H9 (cell line): ENCODE results near the gene EEF1A2. TPM values are rescaled to one million over a fixed set of nuclear protein-coding genes. Genes with fewer than 3 reads are reported as not detected.

Experiments
- DNase-seq: peaks from one replicate; pipeline ENCODE4 v3.0.0-alpha.2; 2017
- H2AFZ ChIP-seq: one replicate; pipeline ENCODE4 v1.6.1; 2013; ENCODE audit warnings: mild to moderate bottlenecking, low read length, control low read depth, moderate library complexity
- H2AK5ac ChIP-seq: 2 replicates; pipeline ENCODE4 v1.6.1; 2013; ENCODE audit warnings: low read length, control low read depth, mixed read lengths; ENCODE audit not compliant: insufficient read length
- H2BK120ac ChIP-seq: one replicate; pipeline ENCODE4 v1.6.1; 2013; ENCODE audit warnings: low read depth, mild to moderate bottlenecking, low read length, control low read depth, inconsistent platforms; ENCODE audit not compliant: poor library complexity, severe bottlenecking
- H2BK12ac ChIP-seq: 2 replicates; pipeline ENCODE4 v1.6.1; 2013; ENCODE audit warnings: low read length, control low read depth, mixed read lengths, low read depth; ENCODE audit not compliant: insufficient read length
- H2BK15ac ChIP-seq: 2 replicates; pipeline ENCODE4 v1.6.1; 2013; ENCODE audit warnings: low read depth, low read length, control low read depth
- H2BK20ac ChIP-seq: one replicate; pipeline ENCODE4 v1.6.1; 2013; ENCODE audit warnings: low read depth, mild to moderate bottlenecking, low read length, control low read depth, inconsistent platforms; ENCODE audit not compliant: poor library complexity, severe bottlenecking
- H2BK5ac ChIP-seq: 2 replicates; pipeline ENCODE4 v1.6.1; 2013; ENCODE audit warnings: low read length, control low read depth, mixed read lengths; ENCODE audit not compliant: insufficient read length
- H3K14ac ChIP-seq: 2 replicates; pipeline ENCODE4 v1.6.1; 2013; ENCODE audit warnings: low read length, control low read depth; ENCODE audit not compliant: insufficient read depth
- H3K18ac ChIP-seq: 2 replicates; pipeline ENCODE4 v1.6.1; 2013; ENCODE audit warnings: low read depth, mild to moderate bottlenecking, mixed read lengths, low read length, control low read depth; ENCODE audit not compliant: insufficient read length
- H3K23ac ChIP-seq: 2 replicates; pipeline ENCODE4 v1.6.1; 2013; ENCODE audit warnings: low read length, control low read depth, mixed read lengths, low read depth; ENCODE audit not compliant: insufficient read length
- H3K23me2 ChIP-seq: 2 replicates; pipeline ENCODE4 v1.6.1; 2013; ENCODE audit warnings: low read depth, mild to moderate bottlenecking, mixed read lengths, low read length, control low read depth; ENCODE audit not compliant: insufficient read length, poor library complexity, severe bottlenecking
- H3K27ac ChIP-seq: 2 replicates; pipeline ENCODE4 v1.5.1; 2013; ENCODE audit warnings: low read length, control low read depth, mixed read lengths, low read depth; ENCODE audit not compliant: insufficient read length
- H3K27me3 ChIP-seq: 2 replicates; pipeline ENCODE4 v1.6.1; 2013; ENCODE audit warnings: low read length, control low read depth, inconsistent platforms; ENCODE audit not compliant: insufficient read depth
- H3K4ac ChIP-seq: 2 replicates; pipeline ENCODE4 v1.6.1; 2013; ENCODE audit warnings: low read depth, mild to moderate bottlenecking, control low read depth, inconsistent platforms, low read length, moderate library complexity
- H3K4me1 ChIP-seq: 2 replicates; pipeline ENCODE4 v1.6.1; 2013; ENCODE audit warnings: low read length, control low read depth, inconsistent platforms; ENCODE audit not compliant: insufficient read depth
- H3K4me2 ChIP-seq: 2 replicates; pipeline ENCODE4 v1.6.1; 2013; ENCODE audit warnings: low read length, control low read depth, mixed read lengths; ENCODE audit not compliant: insufficient read length, insufficient read depth
- H3K56ac ChIP-seq: 2 replicates; pipeline ENCODE4 v1.6.1; 2013; ENCODE audit warnings: low read depth, mild to moderate bottlenecking, mixed read lengths, low read length, control low read depth; ENCODE audit not compliant: insufficient read length
- H3K79me1 ChIP-seq: 2 replicates; pipeline ENCODE4 v1.6.1; 2013; ENCODE audit warnings: low read depth, mild to moderate bottlenecking, moderate library complexity, low read length, control low read depth, inconsistent platforms; ENCODE audit not compliant: insufficient read depth, poor library complexity, severe bottlenecking
- H3K79me2 ChIP-seq: 2 replicates; pipeline ENCODE4 v1.6.1; 2013; ENCODE audit warnings: low read length, control low read depth, inconsistent platforms; ENCODE audit not compliant: insufficient read depth
- H3K9ac ChIP-seq: 2 replicates; pipeline ENCODE4 v1.6.1; 2013; ENCODE audit warnings: low read length, control low read depth, mixed read lengths; ENCODE audit not compliant: insufficient read length; ENCODE audit errors: extremely low read depth
- H3K9me3 ChIP-seq: one replicate; pipeline ENCODE4 v1.6.1; 2013; ENCODE audit warnings: low read depth, low read length, inconsistent platforms; ENCODE audit not compliant: control insufficient read depth
- H3T11ph ChIP-seq: one replicate; pipeline ENCODE4 v1.6.1; 2013; ENCODE audit warnings: mild to moderate bottlenecking, low read length, control low read depth, inconsistent platforms
- H4K20me1 ChIP-seq: one replicate; pipeline ENCODE4 v1.6.1; 2013; ENCODE audit not compliant: control insufficient read depth, insufficient read length, insufficient read depth
- H4K5ac ChIP-seq: 2 replicates; pipeline ENCODE4 v1.6.1; 2013; ENCODE audit warnings: low read depth, mild to moderate bottlenecking, mixed read lengths, low read length, control low read depth; ENCODE audit not compliant: insufficient read length
- H4K8ac ChIP-seq: replicated peaks from 2 replicates; pipeline ENCODE4 v1.6.1; 2013; ENCODE audit warnings: low read length, control low read depth, mixed read lengths, low read depth; ENCODE audit not compliant: insufficient read length
- H4K91ac ChIP-seq: 2 replicates; pipeline ENCODE4 v1.6.1; 2013; ENCODE audit warnings: low read depth, mild to moderate bottlenecking, moderate library complexity, mixed read lengths, low read length, control low read depth; ENCODE audit not compliant: insufficient read length
- H3K27ac Mint-ChIP-seq, 3 experiments: 2 replicates in 2 of 3; 3 replicates in 1 of 3; pipeline ENCODE4 v1.8.0; 2020 to 2021; ENCODE audit warnings: mixed read lengths in 3 of 3, mild to moderate bottlenecking in 1 of 3, moderate library complexity in 1 of 3
- H3K27me3 Mint-ChIP-seq: 2 replicates; pipeline ENCODE4 v1.8.0; 2021; ENCODE audit warnings: low read depth, mild to moderate bottlenecking, moderate library complexity, mixed read lengths
- H3K36me3 Mint-ChIP-seq, 3 experiments: 2 replicates in 2 of 3; 3 replicates in 1 of 3; pipeline ENCODE4 v1.8.0; 2020 to 2021; ENCODE audit warnings: low read depth in 3 of 3, mixed read lengths in 3 of 3; ENCODE audit not compliant: insufficient read depth in 1 of 3
- H3K4me1 Mint-ChIP-seq, 2 experiments: 2 replicates each; pipeline ENCODE4 v1.8.0; 2020; ENCODE audit warnings: mixed read lengths in 2 of 2
- H3K4me3 Mint-ChIP-seq, 2 experiments: 2 replicates in 1 of 2; 3 replicates in 1 of 2; pipeline ENCODE4 v1.8.0; 2020 to 2021; ENCODE audit warnings: mild to moderate bottlenecking in 2 of 2, mixed read lengths in 2 of 2, moderate library complexity in 1 of 2
- H3K9me3 Mint-ChIP-seq, 2 experiments: 2 replicates in 1 of 2; 3 replicates in 1 of 2; pipeline ENCODE4 v1.8.0; 2020; ENCODE audit warnings: mild to moderate bottlenecking in 2 of 2, mixed read lengths in 2 of 2, moderate library complexity in 1 of 2
- WGBS: extraction: QIAGEN DNeasy Blood & Tissue Kit; methylation state at CpG from one replicate; pipeline ENCODE4 v1.1.7; 2013; ENCODE audit warnings: missing lambda C conversion rate, low lambda C conversion rate, mixed read lengths; ENCODE audit not compliant: insufficient read length; ENCODE audit errors: extremely low coverage; 5-methylcytosine and 5-hydroxymethylcytosine counted together
- total RNA-seq: library from RNA; stranded (reverse); gene quantifications from 2 replicates; pipeline ENCODE4 v1.2.1, GENCODE V29; 2021
- TF ChIP-seq, protein P1 (sequence below): fragments of 200-600 bp; sonication (generic); conservative IDR thresholded peaks from 3 replicates; pipeline ENCODE4 v1.8.0; 2021; ENCODE audit warnings: antibody characterized with exemption, mild to moderate bottlenecking

The EEF1A2 gene
- total RNA-seq, 1 experiment from 2014 or later, result 27.4 TPM

DNA sequence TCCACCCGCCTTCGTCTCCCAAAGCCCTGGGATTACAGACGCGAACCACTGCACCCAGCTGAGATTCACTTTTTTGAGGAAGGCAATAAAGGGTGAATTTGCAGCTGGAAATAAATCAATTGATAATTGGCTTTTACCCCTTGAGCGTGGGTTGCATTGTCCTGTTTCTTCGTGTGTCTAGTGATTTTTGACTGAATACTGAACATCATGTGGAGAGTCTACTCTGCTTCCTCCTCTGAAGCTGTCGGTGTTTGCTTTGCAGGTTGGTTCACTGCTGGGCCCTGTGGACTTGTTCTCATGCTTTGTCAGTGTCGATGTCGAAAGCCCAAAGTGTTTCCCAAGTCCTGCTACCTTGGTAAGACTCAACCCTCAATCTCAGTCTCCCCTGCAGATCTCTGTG lies 5.8 kb upstream of the EEF1A2 start:
- H3K27ac ChIP-seq, result no peak overlapping the region
- H4K5ac ChIP-seq, result no peak overlapping the region
- H3K23me2 ChIP-seq, result no peaks in the 10 kb centered on the region
- Mint-ChIP-seq H3K27ac (no peak overlapping the region), H3K27me3 (peaks cover 61% of the 10 kb centered on the region), H3K36me3 (peaks cover 0 to 24% (median 0%) of the 10 kb centered on the region in 3 experiments; a peak in 3 of 7 replicates), H3K4me1 (no peaks in the 10 kb centered on the region), H3K9me3 (peaks cover 11 to 29% of the 10 kb centered on the region in 2 experiments; a peak in 4 of 5 replicates), H3K4me3 (no peak overlapping the region)
- H3K23ac ChIP-seq, result no peak overlapping the region
- H4K20me1 ChIP-seq, result peaks cover 2% of the 10 kb centered on the region
- H3K79me2 ChIP-seq, result no peaks in the 10 kb centered on the region
- H2AFZ ChIP-seq, result no peak overlapping the region
- no peaks in the 10 kb centered on the region for H3K9me3 ChIP-seq
- WGBS, result no CpG with 5 or more reads among the region's 9 CpGs
- H2BK5ac ChIP-seq, result no peak overlapping the region
- H3K79me1 ChIP-seq, result no peaks in the 10 kb centered on the region
- H3K4me1 ChIP-seq, result no peaks in the 10 kb centered on the region
- H2BK15ac ChIP-seq, result no peak overlapping the region
- no peak overlapping the region for H4K91ac ChIP-seq
- H2AK5ac ChIP-seq, result no peak overlapping the region
- H3K18ac ChIP-seq, result no peak overlapping the region
- TF ChIP-seq, protein P1, sequence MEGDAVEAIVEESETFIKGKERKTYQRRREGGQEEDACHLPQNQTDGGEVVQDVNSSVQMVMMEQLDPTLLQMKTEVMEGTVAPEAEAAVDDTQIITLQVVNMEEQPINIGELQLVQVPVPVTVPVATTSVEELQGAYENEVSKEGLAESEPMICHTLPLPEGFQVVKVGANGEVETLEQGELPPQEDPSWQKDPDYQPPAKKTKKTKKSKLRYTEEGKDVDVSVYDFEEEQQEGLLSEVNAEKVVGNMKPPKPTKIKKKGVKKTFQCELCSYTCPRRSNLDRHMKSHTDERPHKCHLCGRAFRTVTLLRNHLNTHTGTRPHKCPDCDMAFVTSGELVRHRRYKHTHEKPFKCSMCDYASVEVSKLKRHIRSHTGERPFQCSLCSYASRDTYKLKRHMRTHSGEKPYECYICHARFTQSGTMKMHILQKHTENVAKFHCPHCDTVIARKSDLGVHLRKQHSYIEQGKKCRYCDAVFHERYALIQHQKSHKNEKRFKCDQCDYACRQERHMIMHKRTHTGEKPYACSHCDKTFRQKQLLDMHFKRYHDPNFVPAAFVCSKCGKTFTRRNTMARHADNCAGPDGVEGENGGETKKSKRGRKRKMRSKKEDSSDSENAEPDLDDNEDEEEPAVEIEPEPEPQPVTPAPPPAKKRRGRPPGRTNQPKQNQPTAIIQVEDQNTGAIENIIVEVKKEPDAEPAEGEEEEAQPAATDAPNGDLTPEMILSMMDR, result no peak
- H3K27me3 ChIP-seq, result no peaks in the 10 kb centered on the region; the same call in 1 of the 2 replicates
- H3K14ac ChIP-seq, result no peak overlapping the region
- no peak overlapping the region for H2BK12ac ChIP-seq
- no peak overlapping the region for H3T11ph ChIP-seq
- H3K4me2 ChIP-seq, result no peak overlapping the region
- no peak overlapping the region for H2BK20ac ChIP-seq
- H3K4ac ChIP-seq, result no peak overlapping the region
- H2BK120ac ChIP-seq, result no peak overlapping the region
- no peak overlapping the region for H3K56ac ChIP-seq
- no peak overlapping the region for H4K8ac ChIP-seq
- DNase-seq, result no peak
- H3K9ac ChIP-seq, result no peak overlapping the region
